Stimulated activated CD4-positive, alpha-beta T cell treated with anti-CD3 and anti-CD28 coated beads, Interleukin-4, amount 100 ng/mL, for 4 hours (primary cell): ENCODE measurements around the gene OPN1SW.

Source experiments
- DNase-seq, 2 experiments: peaks; one replicate each; pipeline ENCODE4 v3.0.0-alpha.2; 2020

OPN1SW gene

GRCh38 chr7:128775744-128776474 is at the start of gene OPN1SW:
OPN1SW (minus strand) TSS chr7:128775794; CDS start chr7:128775781, 13 bp downstream.
- no peak for DNase-seq

- DNase-seq, result no peak
These were observed 46.1 kb upstream of the OPN1SW start for GRCh38 chr7:128821724-128822123.

GRCh38 chr7:128818694-128819093 is 43.1 kb upstream of the OPN1SW start:
- DNase-seq, result no peak

- DNase-seq, result no peak
These were observed 39.8 kb upstream of the OPN1SW start for GRCh38 chr7:128815289-128815942.

GRCh38 chr7:128814499-128814898 is 38.9 kb upstream of the OPN1SW start:
- DNase-seq, result no peak

GRCh38 chr7:128812514-128813168 is 37.0 kb upstream of the OPN1SW start:
- DNase-seq, result no peak

GRCh38 chr7:128811631-128812430 is 36.2 kb upstream of the OPN1SW start:
- no peak for DNase-seq

GRCh38 chr7:128810997-128811396 is 35.4 kb upstream of the OPN1SW start:
- no peak for DNase-seq

- no peak for DNase-seq
These were observed 34.9 kb upstream of the OPN1SW start for GRCh38 chr7:128810473-128810872.

- DNase-seq, result no peak
These were observed 33.8 kb upstream of the OPN1SW start for GRCh38 chr7:128809363-128809762.

GRCh38 chr7:128807191-128807590 is 31.6 kb upstream of the OPN1SW start:
- DNase-seq, result no peak

- no peak for DNase-seq
These were observed 29.6 kb upstream of the OPN1SW start for GRCh38 chr7:128805225-128805624.

- no peak for DNase-seq
These were observed 28.9 kb upstream of the OPN1SW start for GRCh38 chr7:128804484-128804883.

- no peak for DNase-seq
These were observed 26.2 kb upstream of the OPN1SW start for GRCh38 chr7:128801667-128802418.

GRCh38 chr7:128801003-128801402 is 25.4 kb upstream of the OPN1SW start:
- no peak for DNase-seq

GRCh38 chr7:128800567-128800966 is 25.0 kb upstream of the OPN1SW start:
- no peak for DNase-seq

GRCh38 chr7:128799451-128799850 is 23.9 kb upstream of the OPN1SW start:
- DNase-seq, result no peak

- no peak for DNase-seq
These were observed 20.7 kb upstream of the OPN1SW start for GRCh38 chr7:128796327-128796726.

- DNase-seq, result no peak
These were observed 19.5 kb upstream of the OPN1SW start for GRCh38 chr7:128795129-128795528.

- DNase-seq, result no peak
These were observed 18.8 kb upstream of the OPN1SW start for GRCh38 chr7:128794436-128794835.

GRCh38 chr7:128794020-128794419 is 18.4 kb upstream of the OPN1SW start:
- DNase-seq, result no peak

- no peak for DNase-seq
These were observed 17.6 kb upstream of the OPN1SW start for GRCh38 chr7:128793181-128793547.
